T-helper 9 cell (primary cell): ENCODE results near the gene ZNF200.

Experiments
- DNase-seq: peaks from one replicate; pipeline ENCODE4 v3.0.0-alpha.2; 2020

ZNF200 gene

DNA sequence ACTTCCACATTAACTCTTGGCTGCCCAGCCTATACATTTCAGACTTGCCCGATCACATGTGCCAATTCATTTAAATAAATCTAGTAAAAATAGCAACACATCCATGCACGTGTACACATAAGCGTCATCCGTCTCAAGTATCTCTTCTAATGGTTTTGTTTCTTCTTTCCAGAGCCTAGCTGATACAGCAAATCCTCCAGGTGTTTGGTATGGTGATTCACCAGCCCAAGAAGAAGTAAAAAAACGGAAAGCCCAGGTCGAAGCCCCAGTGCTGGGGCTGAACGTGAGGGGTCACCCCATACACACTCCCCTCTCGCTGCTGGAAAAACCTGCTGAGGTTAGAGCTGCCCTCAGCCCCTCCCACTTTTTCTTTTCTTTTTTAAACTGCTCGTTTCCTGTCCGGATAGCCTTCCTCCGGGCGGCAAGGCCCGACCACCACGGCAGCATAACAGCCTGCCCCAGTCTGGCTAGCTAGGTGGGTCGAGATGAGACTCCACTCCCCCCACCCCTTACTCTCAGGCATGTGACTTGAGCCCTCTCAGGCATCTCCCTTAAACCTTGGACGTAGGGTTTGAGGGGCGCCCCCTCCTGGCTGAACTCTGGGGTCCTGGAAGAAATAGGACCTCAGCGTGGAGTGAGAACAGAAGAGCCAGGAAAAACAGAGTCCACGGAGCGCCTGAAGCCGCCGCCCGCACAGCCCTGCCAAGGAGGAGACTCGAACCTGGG, 60.9 kb downstream of the ZNF200 start:
- DNase-seq: no peak
